GM12872 (cell line): ENCODE results near the gene RBP5.

Source experiments
- TF ChIP-seq, protein P1 (sequence below): IDR thresholded peaks from 3 replicates; pipeline ENCODE4 v1.5.1; 2011; ENCODE audit warnings: low read depth, mild to moderate bottlenecking, low read length, moderate library complexity; ENCODE audit not compliant: insufficient read depth

Gene RBP5

DNA sequence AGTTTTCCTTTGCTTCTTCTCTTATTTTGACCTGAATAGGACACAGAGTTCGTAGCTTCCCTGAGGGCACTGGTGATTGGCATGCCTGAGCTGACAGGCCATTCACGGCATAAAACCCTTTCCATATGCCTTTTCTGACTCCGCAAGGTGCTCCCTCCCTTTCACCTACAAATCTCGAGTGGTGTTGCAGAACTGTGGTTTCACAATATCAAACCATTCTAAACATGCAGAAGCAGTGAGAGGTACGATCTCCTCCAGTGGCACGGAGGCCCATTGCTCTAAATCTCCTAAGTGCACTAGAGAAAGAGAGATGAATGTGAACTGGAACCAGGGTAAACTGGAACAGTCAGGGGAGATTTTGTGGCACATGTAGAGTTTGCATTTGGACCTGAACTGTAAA is 25.4 kb upstream of the RBP5 start:
- TF ChIP-seq, protein P1, sequence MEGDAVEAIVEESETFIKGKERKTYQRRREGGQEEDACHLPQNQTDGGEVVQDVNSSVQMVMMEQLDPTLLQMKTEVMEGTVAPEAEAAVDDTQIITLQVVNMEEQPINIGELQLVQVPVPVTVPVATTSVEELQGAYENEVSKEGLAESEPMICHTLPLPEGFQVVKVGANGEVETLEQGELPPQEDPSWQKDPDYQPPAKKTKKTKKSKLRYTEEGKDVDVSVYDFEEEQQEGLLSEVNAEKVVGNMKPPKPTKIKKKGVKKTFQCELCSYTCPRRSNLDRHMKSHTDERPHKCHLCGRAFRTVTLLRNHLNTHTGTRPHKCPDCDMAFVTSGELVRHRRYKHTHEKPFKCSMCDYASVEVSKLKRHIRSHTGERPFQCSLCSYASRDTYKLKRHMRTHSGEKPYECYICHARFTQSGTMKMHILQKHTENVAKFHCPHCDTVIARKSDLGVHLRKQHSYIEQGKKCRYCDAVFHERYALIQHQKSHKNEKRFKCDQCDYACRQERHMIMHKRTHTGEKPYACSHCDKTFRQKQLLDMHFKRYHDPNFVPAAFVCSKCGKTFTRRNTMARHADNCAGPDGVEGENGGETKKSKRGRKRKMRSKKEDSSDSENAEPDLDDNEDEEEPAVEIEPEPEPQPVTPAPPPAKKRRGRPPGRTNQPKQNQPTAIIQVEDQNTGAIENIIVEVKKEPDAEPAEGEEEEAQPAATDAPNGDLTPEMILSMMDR = no peak

DNA sequence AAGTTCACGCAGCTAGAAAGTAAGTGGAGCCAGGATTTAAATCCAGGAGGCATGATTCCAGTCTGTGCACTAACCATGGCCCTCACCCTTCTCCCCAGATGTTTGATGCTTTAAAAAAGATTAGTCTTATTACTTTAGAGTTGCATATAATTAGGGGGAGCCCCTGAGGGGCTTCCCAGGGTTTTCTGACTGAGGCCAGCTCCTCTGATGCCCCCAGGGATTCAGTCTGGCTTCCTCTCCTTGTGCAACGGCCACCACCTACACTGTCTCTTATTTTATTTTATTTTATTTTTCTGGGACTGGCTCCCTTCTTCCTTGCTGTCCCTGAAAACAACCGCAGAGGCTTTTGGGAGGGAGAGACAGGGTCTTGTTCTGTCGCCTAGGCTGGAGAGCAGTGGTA is 24.1 kb upstream of the RBP5 start:
- TF ChIP-seq, protein P1 = no peak

DNA sequence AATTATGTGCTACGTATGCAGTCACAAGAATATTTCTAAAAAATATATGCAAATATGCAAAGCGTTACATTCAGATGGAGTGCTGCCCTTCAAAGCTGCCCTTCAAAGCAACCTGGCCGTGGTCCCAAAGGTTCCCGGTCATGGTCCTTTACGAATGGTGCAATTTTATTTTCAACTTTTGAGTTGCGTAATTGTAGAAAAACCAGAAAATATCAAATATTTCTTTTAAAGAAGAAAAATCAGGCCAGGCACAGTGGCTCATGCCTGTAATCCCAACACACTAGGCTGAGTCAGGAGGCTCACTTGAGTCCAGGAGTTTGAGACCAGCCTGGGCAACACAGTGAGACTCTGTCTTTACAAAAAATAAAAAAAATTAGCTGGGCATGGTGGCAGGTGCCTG is 22.8 kb upstream of the RBP5 start:
- TF ChIP-seq, protein P1 = no peak

DNA sequence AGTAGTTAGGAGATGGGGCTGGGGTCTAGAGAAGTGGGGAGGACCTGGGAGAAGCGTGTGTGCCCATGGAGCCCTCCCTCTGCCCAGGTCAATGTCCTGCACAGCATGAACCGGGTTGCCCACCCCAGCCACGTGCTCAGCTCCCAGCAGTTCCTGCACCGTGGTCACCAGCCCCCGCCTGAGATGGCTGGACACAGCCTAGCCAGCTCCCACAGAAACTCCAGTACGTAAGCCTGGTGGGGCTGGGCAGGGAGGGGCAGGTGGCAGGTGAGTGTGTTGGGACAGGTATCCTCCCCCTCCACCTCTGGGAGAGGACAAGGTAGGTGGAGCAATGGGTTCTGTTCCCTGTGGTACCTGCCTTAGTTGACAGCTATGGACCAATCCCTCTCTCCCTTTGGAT is 22.2 kb upstream of the RBP5 start:
- TF ChIP-seq, protein P1 = no peak

DNA sequence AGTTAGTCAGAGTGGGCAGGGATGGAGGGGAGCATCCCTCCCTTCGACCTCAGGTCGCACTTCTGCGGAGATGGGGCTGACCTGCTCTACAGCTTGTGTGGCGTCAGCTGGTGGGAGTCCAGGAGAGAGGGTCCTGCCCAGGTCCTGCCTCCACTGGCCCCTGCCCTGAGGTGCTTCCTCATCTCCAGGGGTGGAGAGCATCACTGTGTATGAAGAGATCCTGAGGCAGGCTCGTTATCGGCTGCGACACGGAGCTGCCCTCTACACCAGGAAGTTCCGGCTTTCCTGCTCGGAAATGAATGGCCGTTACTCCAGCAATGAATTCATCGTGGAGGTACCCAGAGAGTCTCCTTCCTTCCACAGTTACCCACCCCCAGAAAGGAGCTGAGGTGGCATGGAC is 21.7 kb upstream of the RBP5 start:
- TF ChIP-seq, protein P1 = no peak

DNA sequence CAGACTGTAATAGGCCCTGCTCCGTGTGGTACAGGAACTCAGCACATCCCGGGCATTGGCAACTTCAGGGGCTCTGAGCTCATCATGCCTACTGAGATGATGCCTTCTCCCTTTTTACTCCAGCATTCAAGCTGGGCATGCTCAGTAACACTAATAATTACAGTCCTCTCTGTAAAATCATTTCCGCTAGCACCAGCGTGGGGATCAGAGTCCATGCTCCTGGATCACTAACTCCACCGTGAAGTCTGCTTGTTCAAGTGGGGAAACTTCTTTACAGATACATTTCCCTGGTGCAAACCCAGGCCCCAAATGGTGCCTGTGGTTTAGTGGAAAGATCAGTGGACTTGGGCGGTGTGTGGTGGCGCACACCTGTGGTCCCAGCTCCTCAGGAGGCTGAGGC is 18.2 kb upstream of the RBP5 start:
- TF ChIP-seq, protein P1 = no peak

DNA sequence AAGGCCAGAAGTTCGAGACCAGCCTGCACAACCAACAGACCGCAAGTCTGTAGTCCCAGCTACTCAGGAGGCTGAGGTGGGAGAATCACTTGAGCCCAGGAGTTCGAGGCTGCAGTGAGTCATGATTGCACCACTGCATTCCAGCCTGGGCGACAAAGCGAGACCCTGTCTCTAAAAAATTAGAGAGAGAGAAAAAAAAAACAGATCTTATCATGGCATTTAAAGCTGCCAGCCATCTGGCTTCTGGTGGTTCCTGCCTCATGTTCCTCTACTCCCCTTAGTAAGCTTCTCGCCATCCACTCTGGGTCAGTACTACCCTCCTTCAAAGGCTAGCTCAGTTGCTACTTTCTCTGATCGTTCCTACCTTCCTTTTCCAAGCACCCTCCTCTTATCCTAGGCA is 17.5 kb upstream of the RBP5 start:
- TF ChIP-seq, protein P1 = no peak

DNA sequence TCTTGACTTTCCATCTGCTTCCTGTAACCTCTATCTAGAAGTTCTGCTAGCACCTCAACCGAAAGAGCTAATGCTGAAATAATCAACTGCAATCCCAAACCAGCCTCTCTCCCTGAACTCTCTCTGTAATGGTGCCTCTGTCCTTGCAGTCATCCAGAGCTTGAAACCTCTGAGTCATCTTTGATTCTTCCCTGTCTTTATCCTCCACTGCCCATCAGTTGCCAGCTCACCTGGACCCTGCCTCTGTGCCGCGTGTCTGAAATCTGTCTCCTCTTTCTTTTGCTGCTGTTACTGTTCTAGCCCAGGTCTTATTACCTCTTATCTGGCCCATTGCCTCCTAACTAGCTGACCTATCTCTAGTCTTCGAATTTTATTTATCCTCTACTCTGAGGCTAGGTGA is 17.0 kb upstream of the RBP5 start:
- TF ChIP-seq, protein P1 = no peak
